Liver (tissue), 9 donors: ENCODE data around the gene BZW2. TPM values are rescaled to one million over a fixed set of nuclear protein-coding genes. Genes with fewer than 3 reads are reported as not detected.

Experiments used
- DNase-seq: peaks from one replicate; pipeline ENCODE4 v3.0.0-alpha.2; 2017; ENCODE audit warnings: low spot score
- H3K27ac ChIP-seq, 2 donors: one replicate each; pipeline ENCODE4 v1.7.0; 2013; ENCODE audit warnings: inconsistent platforms in 2 of 2, low read length in 2 of 2, control low read depth in 1 of 2, low read depth in 1 of 2, mild to moderate bottlenecking in 1 of 2
- H3K27me3 ChIP-seq, 4 donors: one replicate each; pipeline versions ENCODE4 v1.6.1 to v1.7.0; 2013; ENCODE audit warnings: low read length in 3 of 4, inconsistent platforms in 1 of 4, mild to moderate bottlenecking in 1 of 4, moderate library complexity in 1 of 4; ENCODE audit not compliant: control insufficient read depth in 4 of 4, insufficient read depth in 4 of 4
- H3K36me3 ChIP-seq, 4 donors: one replicate each; pipeline versions ENCODE4 v1.6.1 to v1.7.0; 2013; ENCODE audit warnings: low read length in 3 of 4, mild to moderate bottlenecking in 3 of 4, low read depth in 1 of 4, moderate library complexity in 1 of 4; ENCODE audit not compliant: control insufficient read depth in 4 of 4, insufficient read depth in 3 of 4
- H3K4me1 ChIP-seq, 4 donors: one replicate each; pipeline versions ENCODE4 v1.6.1 to v1.7.0; 2013; ENCODE audit warnings: low read length in 3 of 4, mild to moderate bottlenecking in 3 of 4, moderate library complexity in 1 of 4; ENCODE audit not compliant: control insufficient read depth in 4 of 4, insufficient read depth in 4 of 4
- H3K4me3 ChIP-seq, 3 donors: one replicate each; pipeline versions ENCODE4 v1.6.1 to v1.7.0; 2013; ENCODE audit warnings: low read length in 3 of 3, control low read depth in 1 of 3, low read depth in 1 of 3, mild to moderate bottlenecking in 1 of 3
- H3K9ac ChIP-seq, 2 donors: one replicate each; pipeline ENCODE4 v1.7.0; 2013; ENCODE audit warnings: low read length in 2 of 2, mild to moderate bottlenecking in 2 of 2, moderate library complexity in 2 of 2, control low read depth in 1 of 2, low read depth in 1 of 2
- H3K9me3 ChIP-seq, 4 donors: one replicate each; pipeline versions ENCODE4 v1.6.1 to v1.7.0; 2013; ENCODE audit warnings: low read length in 3 of 4; ENCODE audit not compliant: control insufficient read depth in 4 of 4
- CTCF ChIP-seq: fragments of 150-350 bp; IDR thresholded peaks from 2 replicates; pipeline ENCODE4 v1.5.1; 2017; ENCODE audit warnings: improper control_type of control experiment, low read depth, low read length; ENCODE audit not compliant: missing input control
- EGR1 ChIP-seq, 2 donors: IDR thresholded peaks; 2 replicates each; pipeline ENCODE4 v1.6.1; 2016 to 2018; ENCODE audit warnings: antibody characterized with exemption in 2 of 2, low read depth in 2 of 2
- FOXA1 ChIP-seq: IDR thresholded peaks from 2 replicates; pipeline ENCODE4 v1.6.1; 2016; ENCODE audit warnings: antibody characterized with exemption
- FOXA2 ChIP-seq: IDR thresholded peaks from 2 replicates; pipeline ENCODE4 v1.6.1; 2016; ENCODE audit warnings: antibody characterized with exemption
- GABPA ChIP-seq, 2 donors: IDR thresholded peaks in 1 of 2; conservative IDR thresholded peaks in 1 of 2; 2 replicates each; pipeline ENCODE4 v1.6.1; 2016; ENCODE audit warnings: antibody characterized with exemption in 2 of 2, mild to moderate bottlenecking in 1 of 2, moderate library complexity in 1 of 2
- HNF4G ChIP-seq: IDR thresholded peaks from 2 replicates; pipeline ENCODE4 v1.6.1; 2016; ENCODE audit warnings: antibody characterized with exemption
- JUND ChIP-seq, 2 donors: IDR thresholded peaks; 2 replicates each; pipeline ENCODE4 v1.6.1; 2016; ENCODE audit warnings: antibody characterized with exemption in 2 of 2
- NR2F2 ChIP-seq: IDR thresholded peaks from 2 replicates; pipeline ENCODE4 v1.6.1; 2016; ENCODE audit warnings: antibody characterized with exemption
- RAD21 ChIP-seq, 2 donors: IDR thresholded peaks; 2 replicates each; pipeline ENCODE4 v1.6.1; 2016; ENCODE audit warnings: antibody characterized with exemption in 2 of 2, mild to moderate bottlenecking in 2 of 2
- RXRA ChIP-seq, 2 donors: IDR thresholded peaks; 2 replicates each; pipeline ENCODE4 v1.6.1; 2017 to 2018; ENCODE audit warnings: antibody characterized with exemption in 2 of 2, mild to moderate bottlenecking in 1 of 2
- SP1 ChIP-seq: IDR thresholded peaks from 2 replicates; pipeline ENCODE4 v1.6.1; 2018; ENCODE audit warnings: antibody characterized with exemption, mild to moderate bottlenecking
- TAF1 ChIP-seq: conservative IDR thresholded peaks from 2 replicates; pipeline ENCODE4 v1.6.1; 2016; ENCODE audit warnings: antibody characterized with exemption, mild to moderate bottlenecking
- YY1 ChIP-seq: IDR thresholded peaks from 2 replicates; pipeline ENCODE4 v1.6.1; 2016; ENCODE audit warnings: antibody characterized with exemption, mild to moderate bottlenecking
- WGBS: extraction: QIAGEN DNeasy Blood & Tissue Kit; methylation state at CpG from one replicate; pipeline ENCODE4 v1.1.7; 2013; 5-methylcytosine and 5-hydroxymethylcytosine counted together
- polyA plus RNA-seq, 2 donors: library from polyadenylated mRNA; stranded (reverse) in 1 of 2; unstranded in 1 of 2; fragments of 200-250 nt in 1 of 2; fragments of >200 nt in 1 of 2; fragmentation: Nextera tagmentation in 1 of 2; extraction: Ambion mirVana in 1 of 2; gene quantifications; one replicate each; pipeline versions ENCODE4 v1.2.1 to v1.2.3, GENCODE V29; 2013 to 2015
- total RNA-seq, 2 donors: library from RNA; depleted of rRNA; stranded (reverse); fragments of >200 nt; gene quantifications; one replicate each; pipeline ENCODE4 v1.2.3, GENCODE V29; 2014
- TF ChIP-seq, protein P1 (sequence below): IDR thresholded peaks from 2 replicates; pipeline ENCODE4 v1.6.1; 2016; ENCODE audit warnings: antibody characterized with exemption
- TF ChIP-seq, protein P2 (sequence below): IDR thresholded peaks from 2 replicates; pipeline ENCODE4 v1.6.1; 2016; ENCODE audit warnings: antibody characterized with exemption, mild to moderate bottlenecking
- TF ChIP-seq, protein P3 (sequence below): IDR thresholded peaks from 2 replicates; pipeline ENCODE4 v1.6.1; 2016; ENCODE audit warnings: antibody characterized with exemption
- donor health status: healthy.
- donor health status: healthy.
- donor health status: healthy.
- donor health status: healthy.
- donor health status: healthy.

BZW2 gene
- total and polyA plus RNA-seq, 4 donors: 10.9 to 18.6 (median 13.1) TPM

- peaks cover 2 to 31% (median 14%) of the 10 kb centered on the region in 4 donors for H3K36me3 ChIP-seq
- H3K4me3 ChIP-seq: no peak overlapping the region
- H3K27me3 ChIP-seq: no peaks in the 10 kb centered on the region
- no peak overlapping the region for H3K9ac ChIP-seq
- no peaks in the 10 kb centered on the region for H3K9me3 ChIP-seq
- WGBS: 91% methylated on average over 18 of the region's 18 CpGs
- no peak for TF ChIP-seq RXRA (IDR thresholded peaks at IDR 0.05)
- no peak for TF ChIP-seq HNF4G
- TF ChIP-seq TAF1: no peak
- no peak for TF ChIP-seq CTCF
- TF ChIP-seq JUND (IDR thresholded peaks at IDR 0.05): no peak
- TF ChIP-seq NR2F2: no peak
- DNase-seq: no peak
- H3K27ac ChIP-seq: no peak overlapping the region
- H3K4me1 ChIP-seq: no peaks in the 10 kb centered on the region
These were observed 29.4 kb upstream of the BZW2 start for GRCh38 chr7:16616542-16616941.

DNA sequence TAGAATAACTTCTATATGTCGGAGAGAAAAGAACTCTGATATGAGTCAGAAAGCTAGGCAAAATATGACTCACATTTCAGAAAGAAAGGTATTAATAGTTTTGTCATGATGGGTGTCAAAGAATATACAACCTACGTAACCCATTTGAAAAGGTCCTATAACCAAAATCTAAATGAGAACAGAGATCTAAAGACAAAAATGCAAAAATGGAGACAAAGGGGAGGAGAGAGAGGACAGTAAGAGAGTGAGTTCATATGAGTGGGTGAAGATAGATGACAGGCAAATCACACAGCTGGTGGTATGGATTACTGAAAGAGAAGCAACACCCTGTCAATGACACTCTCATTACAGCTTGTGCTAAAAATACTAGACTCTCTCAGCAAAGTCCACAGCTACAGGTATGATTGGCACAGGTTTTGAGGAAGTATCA, 26.0 kb upstream of the BZW2 start:
- H3K4me3 ChIP-seq: no peak overlapping the region
- no peak overlapping the region for H3K9ac ChIP-seq
- TF ChIP-seq FOXA1: no peak
- no peak for TF ChIP-seq NR2F2
- TF ChIP-seq RXRA (IDR thresholded peaks at IDR 0.05): no peak
- TF ChIP-seq FOXA2: no peak
- no peak for TF ChIP-seq RAD21 (IDR thresholded peaks at IDR 0.05)
- TF ChIP-seq HNF4G: no peak
- TF ChIP-seq, protein P1, sequence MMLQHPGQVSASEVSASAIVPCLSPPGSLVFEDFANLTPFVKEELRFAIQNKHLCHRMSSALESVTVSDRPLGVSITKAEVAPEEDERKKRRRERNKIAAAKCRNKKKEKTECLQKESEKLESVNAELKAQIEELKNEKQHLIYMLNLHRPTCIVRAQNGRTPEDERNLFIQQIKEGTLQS: no peak
- no peak for TF ChIP-seq YY1
- no peak for TF ChIP-seq EGR1 (IDR thresholded peaks at IDR 0.05; ENCODE audit: low read depth in 2 of 2)
- TF ChIP-seq CTCF: no peak
- TF ChIP-seq, protein P2, sequence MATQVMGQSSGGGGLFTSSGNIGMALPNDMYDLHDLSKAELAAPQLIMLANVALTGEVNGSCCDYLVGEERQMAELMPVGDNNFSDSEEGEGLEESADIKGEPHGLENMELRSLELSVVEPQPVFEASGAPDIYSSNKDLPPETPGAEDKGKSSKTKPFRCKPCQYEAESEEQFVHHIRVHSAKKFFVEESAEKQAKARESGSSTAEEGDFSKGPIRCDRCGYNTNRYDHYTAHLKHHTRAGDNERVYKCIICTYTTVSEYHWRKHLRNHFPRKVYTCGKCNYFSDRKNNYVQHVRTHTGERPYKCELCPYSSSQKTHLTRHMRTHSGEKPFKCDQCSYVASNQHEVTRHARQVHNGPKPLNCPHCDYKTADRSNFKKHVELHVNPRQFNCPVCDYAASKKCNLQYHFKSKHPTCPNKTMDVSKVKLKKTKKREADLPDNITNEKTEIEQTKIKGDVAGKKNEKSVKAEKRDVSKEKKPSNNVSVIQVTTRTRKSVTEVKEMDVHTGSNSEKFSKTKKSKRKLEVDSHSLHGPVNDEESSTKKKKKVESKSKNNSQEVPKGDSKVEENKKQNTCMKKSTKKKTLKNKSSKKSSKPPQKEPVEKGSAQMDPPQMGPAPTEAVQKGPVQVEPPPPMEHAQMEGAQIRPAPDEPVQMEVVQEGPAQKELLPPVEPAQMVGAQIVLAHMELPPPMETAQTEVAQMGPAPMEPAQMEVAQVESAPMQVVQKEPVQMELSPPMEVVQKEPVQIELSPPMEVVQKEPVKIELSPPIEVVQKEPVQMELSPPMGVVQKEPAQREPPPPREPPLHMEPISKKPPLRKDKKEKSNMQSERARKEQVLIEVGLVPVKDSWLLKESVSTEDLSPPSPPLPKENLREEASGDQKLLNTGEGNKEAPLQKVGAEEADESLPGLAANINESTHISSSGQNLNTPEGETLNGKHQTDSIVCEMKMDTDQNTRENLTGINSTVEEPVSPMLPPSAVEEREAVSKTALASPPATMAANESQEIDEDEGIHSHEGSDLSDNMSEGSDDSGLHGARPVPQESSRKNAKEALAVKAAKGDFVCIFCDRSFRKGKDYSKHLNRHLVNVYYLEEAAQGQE: no peak
- no peak for TF ChIP-seq GABPA (IDR thresholded peaks at IDR 0.05 in 1 of 2, conservative IDR thresholded peaks at IDR 0.05 in 1 of 2)
- TF ChIP-seq, protein P3, sequence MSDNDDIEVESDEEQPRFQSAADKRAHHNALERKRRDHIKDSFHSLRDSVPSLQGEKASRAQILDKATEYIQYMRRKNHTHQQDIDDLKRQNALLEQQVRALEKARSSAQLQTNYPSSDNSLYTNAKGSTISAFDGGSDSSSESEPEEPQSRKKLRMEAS: no peak
- TF ChIP-seq SP1: no peak
- TF ChIP-seq JUND (IDR thresholded peaks at IDR 0.05): no peak
- TF ChIP-seq TAF1: no peak
- H3K9me3 ChIP-seq: no peaks in the 10 kb centered on the region
- no peaks in the 10 kb centered on the region for H3K4me1 ChIP-seq
- H3K27ac ChIP-seq: no peak overlapping the region
- no peak for DNase-seq
- H3K36me3 ChIP-seq: peaks cover 2 to 36% (median 18%) of the 10 kb centered on the region in 4 donors
- no peaks in the 10 kb centered on the region for H3K27me3 ChIP-seq
- 96% methylated on average over 2 of the region's 2 CpGs for WGBS
